K562 (cell line): ENCODE results near the gene POFUT2. TPM values are rescaled to one million over a fixed set of nuclear protein-coding genes. Genes with fewer than 3 reads are reported as not detected.

Experiments
- ATF7 ChIP-seq: fragments of 450-650 bp; IDR thresholded peaks from 2 replicates; pipeline ENCODE4 v1.7.1; 2014; ENCODE audit warnings: mild to moderate bottlenecking, moderate library complexity
- CBX1 ChIP-seq: sonication (generic); IDR thresholded peaks from 2 replicates; pipeline ENCODE4 v1.6.1; 2016; ENCODE audit warnings: antibody characterized with exemption, low read depth, mild to moderate bottlenecking
- DDX20 ChIP-seq: fragments of 450-650 bp; IDR thresholded peaks from 2 replicates; pipeline ENCODE4 v1.6.1; 2016; ENCODE audit warnings: missing genetic modification characterization, low read depth, mild to moderate bottlenecking, missing compliant biosample characterization, moderate library complexity
- HDAC6 ChIP-seq: IDR thresholded peaks from 2 replicates; pipeline ENCODE4 v1.6.1; 2012; ENCODE audit warnings: low read depth, mild to moderate bottlenecking, control low read depth, inconsistent platforms, low read length, moderate library complexity
- KHSRP ChIP-seq: fragments of 450-650 bp; IDR thresholded peaks from 2 replicates; pipeline ENCODE4 v1.6.1; 2017
- KLF10 ChIP-seq: fragments of 250-450 bp; sonication (Bioruptor Pico); IDR thresholded peaks from 2 replicates; pipeline ENCODE4 v1.6.1; 2021; ENCODE audit warnings: matching md5 sums
- L3MBTL2 ChIP-seq: fragments of 450-650 bp; IDR thresholded peaks from 2 replicates; pipeline ENCODE4 v1.6.1; 2016; ENCODE audit warnings: mild to moderate bottlenecking, moderate library complexity
- LEF1 ChIP-seq: fragments of 450-650 bp; IDR thresholded peaks from 2 replicates; pipeline ENCODE4 v1.6.1; 2016; ENCODE audit warnings: mild to moderate bottlenecking
- MCM2 ChIP-seq: fragments of 450-650 bp; IDR thresholded peaks from 2 replicates; pipeline ENCODE4 v1.6.1; 2017; ENCODE audit warnings: low read depth, mild to moderate bottlenecking
- MTA3 ChIP-seq: fragments of 450-650 bp; formaldehyde crosslinking; IDR thresholded peaks from 2 replicates; pipeline ENCODE4 v1.6.1; 2017; ENCODE audit warnings: mild to moderate bottlenecking, borderline replicate concordance
- MYNN ChIP-seq, 2 experiments: sonication (generic); formaldehyde crosslinking in 1 of 2; IDR thresholded peaks; 2 replicates each; pipeline versions ENCODE4 v1.5.0 to v1.6.1; 2016 to 2020; ENCODE audit warnings: antibody characterized with exemption in 1 of 2, missing genetic modification reagents in 1 of 2
- NCOR1 ChIP-seq: fragments of 450-650 bp; IDR thresholded peaks from 2 replicates; pipeline ENCODE4 v1.6.1; 2016; ENCODE audit warnings: mild to moderate bottlenecking, moderate library complexity
- NR1H2 ChIP-seq: sonication (generic); formaldehyde crosslinking; IDR thresholded peaks from 2 replicates; pipeline ENCODE4 v1.4.0; 2020; ENCODE audit warnings: mild to moderate bottlenecking, missing genetic modification reagents
- OTX1 ChIP-seq: fragments of 450-650 bp; formaldehyde crosslinking; IDR thresholded peaks from 2 replicates; pipeline ENCODE4 v1.4.0; 2022; ENCODE audit warnings: mild to moderate bottlenecking
- PHF20 ChIP-seq: fragments of 450-650 bp; IDR thresholded peaks from 2 replicates; pipeline ENCODE4 v1.6.1; 2018; ENCODE audit not compliant: partially characterized antibody
- RUNX1 ChIP-seq: sonication (generic); IDR thresholded peaks from 2 replicates; pipeline ENCODE4 v1.6.1; 2016; ENCODE audit warnings: antibody characterized with exemption, low read depth
- STAG1 ChIP-seq: sonication (generic); formaldehyde crosslinking; IDR thresholded peaks from 2 replicates; pipeline ENCODE4 v1.5.0; 2020; ENCODE audit warnings: missing genetic modification reagents, borderline replicate concordance
- TARDBP ChIP-seq: fragments of 450-650 bp; IDR thresholded peaks from 2 replicates; pipeline ENCODE4 v1.6.1; 2016
- TCF3 ChIP-seq: sonication (generic); formaldehyde crosslinking; IDR thresholded peaks from 2 replicates; pipeline ENCODE4 v1.4.0; 2020; ENCODE audit warnings: mild to moderate bottlenecking, missing genetic modification reagents
- ZSCAN29 ChIP-seq: fragments of 450-650 bp; IDR thresholded peaks from 2 replicates; pipeline ENCODE4 v1.6.1; 2017
- polyA plus RNA-seq, 8 experiments: library from polyadenylated mRNA; depleted of rRNA in 4 of 8; stranded (reverse) in 5 of 8; unstranded in 3 of 8; fragments of >200 nt; fragmentation: Nextera tagmentation in 2 of 8; fragmentation: Illumina TruSeq in 1 of 8; extraction: Ambion mirVana in 2 of 8; extraction: Trizol in 1 of 8; gene quantifications; 2 replicates each; pipeline versions ENCODE4 v1.2.1 to v1.2.3, GENCODE V29; 2011 to 2014; ENCODE audit warnings: inconsistent platforms in 1 of 8, missing spikeins in 1 of 8
- total RNA-seq, 7 experiments: library from RNA; depleted of rRNA in 6 of 7; stranded (reverse); fragments of >200 nt in 6 of 7; fragmentation: Illumina TruSeq in 2 of 7; extraction: Trizol in 2 of 7; gene quantifications; 2 replicates each; pipeline versions ENCODE4 v1.2.1 to v1.2.3, GENCODE V29; 2011 to 2021; ENCODE audit warnings: low replicate concordance in 1 of 7
- TF ChIP-seq, protein P1 (sequence below): sonication (generic); IDR thresholded peaks from 2 replicates; pipeline ENCODE4 v1.6.1; 2016
- TF ChIP-seq, protein P2 (sequence below): fragments of 250-450 bp; sonication (Bioruptor Pico); IDR thresholded peaks from 2 replicates; pipeline ENCODE4 v1.5.0; 2021; ENCODE audit warnings: mild to moderate bottlenecking, moderate library complexity
- TF ChIP-seq, protein P3 (sequence below): fragments of 250-450 bp; sonication (Bioruptor Pico); IDR thresholded peaks from 2 replicates; pipeline ENCODE4 v1.6.1; 2021; ENCODE audit warnings: mild to moderate bottlenecking
- TF ChIP-seq, protein P4 (sequence below), 2 experiments: fragments of 250-450 bp in 1 of 2; fragments of 450-650 bp in 1 of 2; sonication (Bioruptor Pico) in 1 of 2; IDR thresholded peaks; 2 replicates each; pipeline versions ENCODE4 v1.6.1 to v1.8.0; 2016 to 2021; ENCODE audit warnings: mild to moderate bottlenecking in 2 of 2, moderate library complexity in 2 of 2, missing compliant biosample characterization in 1 of 2, missing genetic modification characterization in 1 of 2

The POFUT2 gene
- total and polyA plus RNA-seq, 9 of the 15 experiments (the other 6 are each of a cell fraction or from before 2014, with no cell fraction given): 1.1 to 24.2 (median 11.0) TPM

DNA sequence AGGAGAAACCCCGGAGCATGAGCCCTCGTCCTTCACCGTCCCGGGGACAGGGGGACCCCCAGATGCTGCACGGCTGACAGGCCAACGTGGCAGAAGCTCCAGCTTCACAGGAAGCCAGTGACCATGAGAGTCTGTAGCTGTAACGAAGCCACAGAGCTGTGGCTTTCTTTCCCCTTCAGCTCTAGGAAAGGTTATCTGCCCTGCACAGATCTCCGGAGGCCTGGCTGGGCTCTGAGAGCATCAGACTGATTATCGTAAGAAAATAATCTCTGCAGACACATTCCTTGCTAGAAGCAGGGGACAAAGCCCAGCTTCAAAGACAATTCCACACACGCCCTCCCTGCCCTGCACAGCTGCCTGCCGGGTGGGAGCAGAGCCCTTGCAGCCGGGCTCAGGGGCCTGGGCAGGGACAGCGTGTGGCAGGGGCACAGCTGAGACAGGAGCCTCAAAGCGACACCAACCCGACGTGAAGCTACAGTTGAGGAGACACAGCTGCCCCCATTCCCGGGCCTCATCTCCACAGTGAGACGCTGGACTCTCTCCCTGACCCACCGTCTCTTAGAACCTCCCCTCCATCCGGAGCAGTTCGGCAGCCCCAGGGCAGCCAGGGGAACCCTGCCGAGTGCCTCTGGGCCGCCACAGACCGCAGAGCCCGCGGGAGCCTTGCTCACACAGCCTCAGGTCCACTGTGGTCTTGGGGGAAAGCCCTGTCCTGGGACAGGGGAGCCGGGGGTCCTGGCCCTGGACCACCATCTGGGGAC is 30.6 kb downstream of the POFUT2 start (continued):
- no peak for TF ChIP-seq DDX20
- TF ChIP-seq, protein P1, sequence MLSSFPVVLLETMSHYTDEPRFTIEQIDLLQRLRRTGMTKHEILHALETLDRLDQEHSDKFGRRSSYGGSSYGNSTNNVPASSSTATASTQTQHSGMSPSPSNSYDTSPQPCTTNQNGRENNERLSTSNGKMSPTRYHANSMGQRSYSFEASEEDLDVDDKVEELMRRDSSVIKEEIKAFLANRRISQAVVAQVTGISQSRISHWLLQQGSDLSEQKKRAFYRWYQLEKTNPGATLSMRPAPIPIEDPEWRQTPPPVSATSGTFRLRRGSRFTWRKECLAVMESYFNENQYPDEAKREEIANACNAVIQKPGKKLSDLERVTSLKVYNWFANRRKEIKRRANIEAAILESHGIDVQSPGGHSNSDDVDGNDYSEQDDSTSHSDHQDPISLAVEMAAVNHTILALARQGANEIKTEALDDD: no peak
- TF ChIP-seq MCM2: no peak
- peak; percentile 58 for TF ChIP-seq TARDBP
- TF ChIP-seq STAG1: no peak
- no peak for TF ChIP-seq KLF10 (CRISPR knock-in tag)
- no peak for TF ChIP-seq HDAC6
- TF ChIP-seq TCF3 (CRISPR knock-in tag): peak; percentile 98
- TF ChIP-seq, protein P2, sequence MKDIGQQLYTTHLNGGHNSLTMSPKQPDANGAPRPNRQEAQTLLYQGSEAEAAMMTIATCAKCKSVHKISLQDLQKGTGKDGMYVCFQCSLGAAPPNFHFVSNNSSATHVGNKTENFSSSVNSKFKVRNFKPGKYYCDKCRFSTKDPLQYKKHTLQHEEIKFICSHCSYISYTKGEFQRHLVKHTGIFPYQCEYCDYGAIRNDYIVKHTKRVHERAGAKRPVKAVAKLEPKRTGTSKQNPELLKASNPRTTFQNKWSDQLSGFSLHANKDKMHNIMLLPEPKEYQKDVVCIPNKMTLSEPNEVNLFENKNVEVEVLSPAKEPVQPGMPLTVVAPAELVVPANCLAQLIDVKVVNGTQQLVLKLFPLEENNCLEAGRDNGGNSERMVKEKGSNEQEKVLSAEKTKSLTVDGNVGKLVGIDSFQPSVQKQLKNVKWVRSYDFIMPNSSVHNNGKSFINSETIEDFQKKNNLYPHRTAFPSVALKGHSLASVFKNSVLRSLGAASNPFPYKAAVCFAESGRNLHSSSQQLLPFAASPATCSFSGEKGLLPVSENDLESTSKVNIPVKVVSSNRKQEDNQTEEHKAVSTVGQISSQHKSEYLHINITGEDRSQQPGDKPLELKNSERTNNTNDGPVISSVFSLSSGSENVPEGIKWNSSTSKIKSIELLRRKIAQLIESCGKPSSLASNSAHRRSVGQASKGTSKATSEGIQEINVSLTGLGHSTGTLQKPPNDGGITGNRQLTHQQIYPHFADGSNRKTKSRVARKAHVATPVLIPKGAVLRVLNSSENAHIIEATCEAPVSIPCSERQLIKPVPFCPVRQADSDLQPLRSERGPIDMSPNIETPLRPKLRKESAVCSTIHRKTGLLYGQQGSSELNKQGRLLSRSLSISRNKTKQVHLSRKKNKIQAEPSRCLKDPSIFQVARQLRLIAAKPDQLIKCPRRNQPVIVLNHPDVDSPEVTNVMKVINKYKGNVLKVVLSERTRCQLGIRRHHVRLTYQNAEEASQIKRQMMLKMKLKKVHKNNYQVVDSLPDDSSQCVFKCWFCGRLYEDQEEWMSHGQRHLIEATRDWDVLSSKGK (CRISPR knock-in tag): no peak
- TF ChIP-seq KHSRP: no peak
- TF ChIP-seq OTX1 (CRISPR knock-in tag): no peak
- peak; percentile 94 for TF ChIP-seq NCOR1
- peak; percentile 66 for TF ChIP-seq ATF7
- TF ChIP-seq CBX1: no peak
- peak; percentile 9; the same call in 1 of the 2 replicates for TF ChIP-seq MYNN (IDR thresholded peaks at IDR 0.05)
- TF ChIP-seq MYNN (CRISPR knock-in tag; IDR thresholded peaks at IDR 0.05): no peak
- TF ChIP-seq, protein P3, sequence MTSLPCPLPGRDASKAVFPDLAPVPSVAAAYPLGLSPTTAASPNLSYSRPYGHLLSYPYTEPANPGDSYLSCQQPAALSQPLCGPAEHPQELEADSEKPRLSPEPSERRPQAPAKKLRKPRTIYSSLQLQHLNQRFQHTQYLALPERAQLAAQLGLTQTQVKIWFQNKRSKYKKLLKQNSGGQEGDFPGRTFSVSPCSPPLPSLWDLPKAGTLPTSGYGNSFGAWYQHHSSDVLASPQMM (CRISPR knock-in tag): no peak
- TF ChIP-seq, protein P4, sequence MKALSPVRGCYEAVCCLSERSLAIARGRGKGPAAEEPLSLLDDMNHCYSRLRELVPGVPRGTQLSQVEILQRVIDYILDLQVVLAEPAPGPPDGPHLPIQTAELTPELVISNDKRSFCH (CRISPR knock-in tag; IDR thresholded peaks at IDR 0.05): no peak
- TF ChIP-seq, protein P4 (tag; IDR thresholded peaks at IDR 0.05): peak; percentile 99
- no peak for TF ChIP-seq ZSCAN29
- TF ChIP-seq NR1H2 (CRISPR knock-in tag): no peak
- TF ChIP-seq L3MBTL2: peak; percentile 82
- peak; percentile 94 for TF ChIP-seq LEF1
- TF ChIP-seq MTA3: peak; percentile 66; the same call in 1 of the 2 replicates
- TF ChIP-seq PHF20: no peak
- 0 out of 2 replicates have a peak, but pooled peaks have one; percentile 46 for TF ChIP-seq RUNX1
